Epithelial cell of esophagus (primary cell): ENCODE measurements around the gene MYO16.

Experiments used
- DNase-seq: peaks from one replicate; pipeline ENCODE4 v3.0.0; 2010; ENCODE audit warnings: low read depth
- H3K4me3 ChIP-seq: 2 replicates; pipeline ENCODE4 v1.5.1; 2011; ENCODE audit warnings: mild to moderate bottlenecking, low read length, control low read depth
- TF ChIP-seq, protein P1 (sequence below): IDR thresholded peaks from 2 replicates; pipeline ENCODE4 v1.5.1; 2011; ENCODE audit warnings: low read depth, mild to moderate bottlenecking, low read length, control low read depth, inconsistent platforms; ENCODE audit not compliant: insufficient read depth; ENCODE audit errors: missing control alignments

Gene MYO16

DNA sequence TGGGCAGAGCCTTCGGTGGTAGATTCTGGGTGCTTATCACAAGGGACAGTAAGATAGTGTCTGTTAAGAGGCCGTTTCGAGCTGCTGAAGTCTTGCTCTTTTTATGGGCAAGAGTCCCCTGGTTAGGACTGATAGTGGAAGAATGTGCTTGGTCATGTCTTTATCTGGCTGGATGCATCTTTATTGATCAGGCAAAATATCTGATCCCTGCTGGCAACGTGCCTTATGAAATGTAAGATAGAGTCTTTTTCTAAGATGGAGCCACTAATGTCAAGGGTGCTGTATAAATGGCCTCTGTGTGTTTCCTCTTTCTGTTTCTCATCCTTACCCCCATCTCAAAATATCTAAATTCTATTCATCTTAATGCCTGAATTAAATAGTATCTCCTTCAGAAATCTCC, 53.3 kb downstream of the MYO16 start:
- DNase-seq: no peak
- H3K4me3 ChIP-seq: no peak overlapping the region
- TF ChIP-seq, protein P1, sequence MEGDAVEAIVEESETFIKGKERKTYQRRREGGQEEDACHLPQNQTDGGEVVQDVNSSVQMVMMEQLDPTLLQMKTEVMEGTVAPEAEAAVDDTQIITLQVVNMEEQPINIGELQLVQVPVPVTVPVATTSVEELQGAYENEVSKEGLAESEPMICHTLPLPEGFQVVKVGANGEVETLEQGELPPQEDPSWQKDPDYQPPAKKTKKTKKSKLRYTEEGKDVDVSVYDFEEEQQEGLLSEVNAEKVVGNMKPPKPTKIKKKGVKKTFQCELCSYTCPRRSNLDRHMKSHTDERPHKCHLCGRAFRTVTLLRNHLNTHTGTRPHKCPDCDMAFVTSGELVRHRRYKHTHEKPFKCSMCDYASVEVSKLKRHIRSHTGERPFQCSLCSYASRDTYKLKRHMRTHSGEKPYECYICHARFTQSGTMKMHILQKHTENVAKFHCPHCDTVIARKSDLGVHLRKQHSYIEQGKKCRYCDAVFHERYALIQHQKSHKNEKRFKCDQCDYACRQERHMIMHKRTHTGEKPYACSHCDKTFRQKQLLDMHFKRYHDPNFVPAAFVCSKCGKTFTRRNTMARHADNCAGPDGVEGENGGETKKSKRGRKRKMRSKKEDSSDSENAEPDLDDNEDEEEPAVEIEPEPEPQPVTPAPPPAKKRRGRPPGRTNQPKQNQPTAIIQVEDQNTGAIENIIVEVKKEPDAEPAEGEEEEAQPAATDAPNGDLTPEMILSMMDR: no peak

DNA sequence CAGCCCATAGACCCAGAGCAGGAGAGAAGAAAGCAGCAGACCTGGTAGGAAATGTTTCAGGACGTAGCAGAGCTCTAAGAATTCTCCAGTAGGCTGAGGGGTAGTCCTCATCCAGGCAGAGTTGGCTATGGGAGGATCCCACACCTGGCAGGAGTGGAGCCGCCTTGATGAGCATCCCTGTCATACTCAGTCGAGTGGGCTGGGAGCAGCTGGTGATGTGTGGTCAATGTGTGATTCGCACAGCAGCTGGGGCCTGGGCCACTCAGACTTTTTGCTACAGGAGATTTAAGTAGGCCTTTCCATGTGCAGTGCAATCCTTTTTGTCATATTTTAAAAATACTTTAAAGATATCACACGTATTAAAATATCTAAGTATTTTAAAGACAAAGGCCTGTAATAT, 56.6 kb downstream of the MYO16 start:
- no peak overlapping the region for H3K4me3 ChIP-seq
- no peak for DNase-seq
- TF ChIP-seq, protein P1: no peak

DNA sequence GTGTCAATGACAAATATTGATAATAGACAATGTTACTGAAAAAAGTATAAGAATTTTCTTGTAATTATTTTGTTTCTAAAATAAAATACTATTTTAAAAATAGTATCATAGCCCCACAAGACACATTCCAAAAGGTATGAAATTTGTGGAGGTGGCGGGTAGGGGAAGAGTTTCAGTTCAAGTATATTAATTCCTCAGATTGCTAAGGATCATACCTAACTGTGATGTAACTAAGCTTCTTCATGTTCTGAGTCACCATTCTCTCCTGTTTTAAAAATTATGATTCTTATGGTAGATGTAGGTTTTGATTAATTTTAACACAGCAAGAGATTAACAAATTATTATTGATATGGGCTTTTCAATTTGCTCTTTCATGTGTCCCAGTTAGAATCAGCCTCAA, 61.3 kb downstream of the MYO16 start:
- H3K4me3 ChIP-seq: no peak overlapping the region
- TF ChIP-seq, protein P1: no peak
- no peak for DNase-seq

DNA sequence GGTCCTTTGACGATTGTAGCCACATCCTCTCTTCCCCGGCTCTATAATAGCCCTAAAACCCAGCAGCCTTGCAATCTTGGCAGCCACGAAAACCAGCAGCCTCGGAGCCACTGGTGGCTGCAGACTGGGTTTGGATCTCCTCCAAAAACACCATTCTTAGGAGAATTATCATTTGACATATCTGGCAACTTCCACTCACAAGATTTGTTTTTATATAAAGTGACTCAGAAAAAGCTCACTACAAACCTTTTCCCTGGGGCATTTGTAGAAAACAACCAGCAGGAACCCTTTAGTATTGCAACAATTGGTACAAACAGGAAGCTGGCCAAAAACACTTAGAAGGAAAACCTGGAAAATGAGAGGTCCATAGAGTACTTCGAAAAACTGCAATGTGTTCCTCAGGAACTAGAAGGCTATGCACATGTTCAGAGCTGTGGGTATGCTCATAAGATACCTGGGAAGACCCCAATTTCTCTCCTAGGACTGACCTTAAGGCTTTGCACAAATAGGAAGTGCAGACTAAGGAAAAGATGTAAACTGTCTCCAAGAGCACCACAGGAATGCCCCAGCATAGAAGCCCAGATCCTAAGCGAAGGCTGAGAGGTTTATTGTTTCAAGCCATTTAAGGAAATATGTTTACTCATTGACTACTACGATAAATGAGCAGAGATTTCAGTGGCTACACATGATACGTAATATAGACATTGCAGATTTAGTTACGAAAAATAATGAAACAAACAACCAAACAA, 71.2 kb downstream of the MYO16 start:
- DNase-seq: peak; percentile 42

DNA sequence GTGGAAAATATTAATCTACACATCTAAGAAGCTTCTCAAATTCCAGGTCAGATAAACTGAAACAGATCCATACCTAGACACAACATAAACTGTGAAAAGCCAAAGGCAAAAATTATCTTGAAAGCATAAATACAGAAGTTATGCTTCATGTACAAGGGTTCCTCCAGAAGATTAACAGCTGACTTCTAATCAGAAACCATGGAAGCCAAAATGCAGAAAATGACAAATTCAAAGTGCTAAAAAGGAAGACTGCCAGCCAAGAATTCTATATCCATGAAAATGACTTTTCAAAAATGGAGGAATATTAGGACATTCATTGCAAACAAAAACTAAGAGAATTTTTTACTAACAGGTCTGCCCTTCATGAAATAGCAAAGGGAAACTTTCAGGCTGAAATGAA, 72.8 kb downstream of the MYO16 start:
- TF ChIP-seq, protein P1: no peak
- no peak overlapping the region for H3K4me3 ChIP-seq
- DNase-seq: no peak

More for the DNA sequence above, 71.2 kb downstream of the MYO16 start:
- TF ChIP-seq, protein P1: no peak
- no peak overlapping the region for H3K4me3 ChIP-seq

DNA sequence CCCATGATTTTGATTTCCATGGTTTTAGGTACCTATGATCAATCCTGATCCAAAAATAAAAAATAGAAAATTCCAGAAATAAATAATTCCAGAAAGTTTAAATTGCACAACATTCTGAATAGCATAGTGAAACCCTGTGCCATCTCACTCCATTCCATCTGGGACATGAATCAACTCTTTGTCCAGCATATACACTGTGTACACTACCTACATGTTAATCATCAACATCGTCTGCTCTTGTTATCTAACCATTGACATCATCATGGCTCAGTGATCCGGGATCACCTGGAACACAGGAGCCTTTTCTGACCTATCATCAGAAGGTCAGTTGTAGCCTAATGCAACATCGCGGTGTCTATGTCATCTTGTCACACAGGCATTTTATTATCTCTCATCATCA, 75.6 kb downstream of the MYO16 start:
- H3K4me3 ChIP-seq: no peak overlapping the region
- DNase-seq: peak; percentile 1
- TF ChIP-seq, protein P1: no peak

DNA sequence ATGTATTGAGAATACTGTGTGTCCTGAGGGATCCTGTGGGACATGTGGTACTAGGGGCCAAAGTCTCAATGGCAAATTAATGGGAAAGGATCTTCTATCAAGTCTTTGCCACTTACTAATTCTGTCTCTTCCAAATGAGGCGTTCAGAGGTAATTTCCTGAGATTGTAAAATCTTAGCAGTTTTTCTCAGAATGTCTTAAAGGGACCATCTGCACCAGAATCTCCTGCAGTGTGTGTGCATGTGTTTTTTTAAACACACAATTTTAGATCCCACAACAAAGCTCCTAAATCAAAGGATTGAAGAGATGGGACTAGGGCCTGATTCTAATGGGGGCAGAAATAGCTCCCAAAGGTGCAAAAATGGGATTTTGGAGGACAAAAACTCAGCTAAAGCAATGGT, 78.2 kb downstream of the MYO16 start:
- no peak for DNase-seq
- no peak overlapping the region for H3K4me3 ChIP-seq
- TF ChIP-seq, protein P1: no peak
